HCT116 (cell line): Measurements from ENCODE around the gene CHD2. TPM values are rescaled to one million over a fixed set of nuclear protein-coding genes. Genes with fewer than 3 reads are reported as not detected.

Source experiments
- ATAC-seq: fragments of 200-7000 bp; cut with Tn5 transposase; 2 replicates; pipeline ENCODE4 v1.9.1; 2020; ENCODE audit warnings: mild to moderate bottlenecking, moderate library complexity
- BruUV-seq: library from RNA; stranded (reverse); fragments of 400-500 nt; replicated peaks from 2 replicates; lab custom pipeline; 2021; lab: Mats Ljungman, UMichigan
- CTCF ChIA-PET: fragments of 300-600 bp; sonication (Branson Sonifier 250); formaldehyde crosslinking; loops from one replicate; lab custom pipeline; 2021; ENCODE audit warnings: antibody characterized with exemption; lab: Charles Lee
- POLR2A ChIA-PET: fragments of 300-600, 350-600 bp; sonication (Branson Sonifier 250); formaldehyde crosslinking; loops from one replicate; lab custom pipeline; 2021; ENCODE audit warnings: antibody characterized with exemption; lab: Charles Lee
- RAD21 ChIA-PET, 2 experiments: fragments of 300-600 bp; sonication (Branson Sonifier 250); formaldehyde crosslinking; loops; one replicate each; lab custom pipeline; 2023; ENCODE audit warnings: low total read pairs in 2 of 2; ENCODE audit not compliant: uncharacterized antibody in 2 of 2, unreplicated experiment in 2 of 2, low non-redundant PET in 1 of 2; lab: Charles Lee
- DNase-seq: peaks from one replicate; pipeline ENCODE4 v3.0.0-alpha.2; 2010; ENCODE audit warnings: low read depth, low spot score
- H2AFZ ChIP-seq: fragments of 200-600 bp; shearing (Covaris generic), sonication (generic); 2 replicates; pipeline ENCODE4 v1.6.1; 2017; ENCODE audit warnings: low read depth, mixed run types, mixed read lengths, antibody characterized with exemption, low read length; ENCODE audit not compliant: poor library complexity, severe bottlenecking
- H3K27ac ChIP-seq: 2 replicates; pipeline ENCODE4 v1.5.1; 2012; ENCODE audit warnings: low read depth, low read length
- H3K27me3 ChIP-seq: fragments of 200-600 bp; sonication (generic); 2 replicates; pipeline ENCODE4 v1.6.1; 2016; ENCODE audit warnings: mixed run types, low read length, mixed read lengths; ENCODE audit not compliant: insufficient read depth
- H3K36me3 ChIP-seq, 2 experiments: fragments of 200-500 bp in 1 of 2; fragments of 200-600 bp in 1 of 2; sonication (Bioruptor generic) in 1 of 2; sonication (generic) in 1 of 2; 2 replicates each; pipeline versions ENCODE4 v1.5.1 to v1.6.1; 2014 to 2016; ENCODE audit warnings: low read length in 2 of 2, inconsistent platforms in 1 of 2, mixed read lengths in 1 of 2, mixed run types in 1 of 2; ENCODE audit not compliant: insufficient read depth in 2 of 2, control insufficient read depth in 1 of 2
- H3K4me1 ChIP-seq, 2 experiments: fragments of 200-600 bp in 1 of 2; sonication (generic) in 1 of 2; 2 replicates each; pipeline versions ENCODE4 v1.5.1 to v1.6.1; 2012 to 2017; ENCODE audit warnings: low read length in 2 of 2, inconsistent platforms in 1 of 2, mild to moderate bottlenecking in 1 of 2, mixed read lengths in 1 of 2, mixed run types in 1 of 2, moderate library complexity in 1 of 2; ENCODE audit not compliant: insufficient read depth in 2 of 2, control insufficient read depth in 1 of 2
- H3K4me2 ChIP-seq: fragments of 200-600 bp; sonication (generic); 2 replicates; pipeline ENCODE4 v1.6.1; 2017; ENCODE audit warnings: mixed run types, low read length, mixed read lengths
- H3K4me3 ChIP-seq, 2 experiments: fragments of 200-600 bp in 1 of 2; sonication (generic) in 1 of 2; replicated peaks in 1 of 2; 2 replicates each; pipeline ENCODE4 v1.5.1; 2011 to 2016; ENCODE audit warnings: low read length in 2 of 2, control low read depth in 1 of 2, low read depth in 1 of 2, mild to moderate bottlenecking in 1 of 2, mixed read lengths in 1 of 2, mixed run types in 1 of 2
- H3K79me2 ChIP-seq: fragments of 200-600 bp; sonication (generic); 2 replicates; pipeline ENCODE4 v1.6.1; 2017; ENCODE audit warnings: mild to moderate bottlenecking, mixed run types, low read length, moderate library complexity, mixed read lengths; ENCODE audit not compliant: insufficient read depth
- H3K9ac ChIP-seq: fragments of 200-600 bp; sonication (generic); 2 replicates; pipeline ENCODE4 v1.6.1; 2016; ENCODE audit warnings: low read length, mixed read lengths
- H3K9me2 ChIP-seq: fragments of 200-600 bp; sonication (generic), shearing (Covaris generic); 2 replicates; pipeline ENCODE4 v1.6.1; 2017; ENCODE audit warnings: mixed run types, mild to moderate bottlenecking, moderate library complexity; ENCODE audit not compliant: insufficient read depth
- H3K9me3 ChIP-seq, 2 experiments: fragments of 200-500 bp in 1 of 2; fragments of 200-600 bp in 1 of 2; sonication (Bioruptor generic) in 1 of 2; sonication (generic) in 1 of 2; 2 replicates each; pipeline ENCODE4 v1.6.1; 2014 to 2017; ENCODE audit warnings: low read length in 2 of 2, mixed read lengths in 2 of 2, inconsistent platforms in 1 of 2, low read depth in 1 of 2, mild to moderate bottlenecking in 1 of 2, mixed run types in 1 of 2, moderate library complexity in 1 of 2; ENCODE audit not compliant: control insufficient read depth in 1 of 2, insufficient read depth in 1 of 2
- H4K20me1 ChIP-seq: fragments of 200-600 bp; sonication (generic), shearing (Covaris generic); 2 replicates; pipeline ENCODE4 v1.6.1; 2017; ENCODE audit warnings: mixed run types, mild to moderate bottlenecking, moderate library complexity; ENCODE audit not compliant: insufficient read depth
- CBX3 ChIP-seq: IDR thresholded peaks from 2 replicates; pipeline ENCODE4 v1.6.1; 2012; ENCODE audit warnings: low read depth
- CEBPB ChIP-seq: IDR thresholded peaks from 2 replicates; pipeline ENCODE4 v1.6.1; 2012; ENCODE audit warnings: low read depth
- EZH2 ChIP-seq: fragments of 200-600 bp; sonication (generic); IDR thresholded peaks from 2 replicates; pipeline ENCODE4 v1.6.1; 2017; ENCODE audit warnings: antibody characterized with exemption, mixed run types
- EZH2phosphoT487 ChIP-seq: fragments of 200-600 bp; IDR thresholded peaks from 2 replicates; pipeline ENCODE4 v1.6.1; 2018; ENCODE audit warnings: antibody characterized with exemption, borderline replicate concordance
- POLR2A ChIP-seq: IDR thresholded peaks from 2 replicates; pipeline ENCODE4 v1.7.0; 2011; ENCODE audit warnings: borderline replicate concordance; ENCODE audit not compliant: insufficient read depth, insufficient read length; ENCODE audit errors: extremely low read depth
- POLR2AphosphoS5 ChIP-seq: IDR thresholded peaks from 2 replicates; pipeline ENCODE4 v1.6.1; 2011; ENCODE audit warnings: mild to moderate bottlenecking, low read depth, low read length, moderate library complexity
- RAD21 ChIP-seq: IDR thresholded peaks from 2 replicates; pipeline ENCODE4 v1.6.1; 2012; ENCODE audit warnings: low read depth, mild to moderate bottlenecking
- SIN3A ChIP-seq: IDR thresholded peaks from 2 replicates; pipeline ENCODE4 v1.6.1; 2012; ENCODE audit warnings: low read depth
- SP1 ChIP-seq: IDR thresholded peaks from 2 replicates; pipeline ENCODE4 v1.6.1; 2012; ENCODE audit warnings: low read depth
- SRF ChIP-seq: IDR thresholded peaks from 2 replicates; pipeline ENCODE4 v1.6.1; 2012; ENCODE audit warnings: low read depth
- TCF7L2 ChIP-seq: IDR thresholded peaks from 2 replicates; pipeline ENCODE4 v1.7.0; 2011; ENCODE audit warnings: borderline replicate concordance, inconsistent platforms; ENCODE audit not compliant: insufficient read depth, insufficient read length; ENCODE audit errors: extremely low read depth
- YY1 ChIP-seq: IDR thresholded peaks from 2 replicates; pipeline ENCODE4 v1.6.1; 2011; ENCODE audit warnings: low read length, low read depth, moderate library complexity, mild to moderate bottlenecking; ENCODE audit not compliant: insufficient replicate concordance; ENCODE audit errors: extremely low read depth
- ZFX ChIP-seq: fragments of 450-650 bp; IDR thresholded peaks from 2 replicates; pipeline ENCODE4 v1.6.1; 2017
- intact Hi-C: fragments of 100-400 bp; cut with micrococcal nuclease; formaldehyde crosslinking; loops from 2 replicates; pipeline ENCODE4 v1.10.0; 2022
- total RNA-seq: library from RNA; stranded (reverse); gene quantifications from one replicate; pipeline ENCODE4 v1.2.1, GENCODE V29; 2021; ENCODE audit not compliant: unreplicated experiment
- TF ChIP-seq, protein P1 (sequence below): IDR thresholded peaks from 2 replicates; pipeline ENCODE4 v1.6.1; 2011; ENCODE audit warnings: mild to moderate bottlenecking, low read length, moderate library complexity; ENCODE audit not compliant: insufficient replicate concordance; ENCODE audit errors: extremely low read depth
- TF ChIP-seq, protein P2 (sequence below): IDR thresholded peaks from 2 replicates; pipeline ENCODE4 v1.6.1; 2012; ENCODE audit warnings: low read depth

The CHD2 gene
- total RNA-seq, 1 experiment from 2014 or later = 116 TPM

DNA sequence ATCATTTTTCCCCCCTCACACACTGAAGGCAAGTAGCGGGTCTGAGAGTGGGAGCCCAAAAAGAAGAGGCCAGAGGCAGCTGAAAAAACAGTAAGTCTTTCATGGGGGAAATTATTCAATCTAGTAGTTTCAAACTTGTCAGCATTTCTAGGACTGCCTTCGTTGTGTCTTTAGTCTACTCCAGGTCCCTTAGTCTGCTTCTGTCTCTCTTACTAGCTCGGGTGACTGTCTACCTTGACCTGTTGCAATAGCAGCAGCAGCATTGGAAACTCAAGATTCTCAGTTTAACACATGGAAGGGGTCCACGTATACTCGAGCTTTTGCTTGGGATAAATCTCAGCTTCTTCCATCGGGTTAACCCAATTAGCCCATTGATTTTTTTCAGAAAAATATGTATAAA lies 28.9 kb downstream of the CHD2 start:
- H3K36me3 ChIP-seq = peaks cover 68 to 76% of the 10 kb centered on the region in 2 experiments
- H3K4me1 ChIP-seq = no peaks in the 10 kb centered on the region
- ATAC-seq = no peak
- ChIA-PET RAD21 (no interaction called here), POLR2A (no interaction called here), CTCF (interaction anchor here (1.7 kb wide), 1 partner anchor 11 kb away, joined by 4 read pairs; no protein-coding TSS in a partner anchor)
- no peak overlapping the region for H3K9ac ChIP-seq
- no peak overlapping the region for H2AFZ ChIP-seq
- no peak overlapping the region for H3K27ac ChIP-seq
- H3K79me2 ChIP-seq = peaks cover 95% of the 10 kb centered on the region
- no peak overlapping the region for H3K4me2 ChIP-seq
- H3K27me3 ChIP-seq = no peaks in the 10 kb centered on the region
- no peaks in the 10 kb centered on the region for H3K9me3 ChIP-seq
- intact Hi-C loops = no loop called here
- DNase-seq = no peak
- no peaks in the 10 kb centered on the region for H3K9me2 ChIP-seq
- H3K4me3 ChIP-seq = no peak overlapping the region
- no TSS peak for BruUV-seq
- H4K20me1 ChIP-seq = no peaks in the 10 kb centered on the region
- no peak for TF ChIP-seq SIN3A
- no peak for TF ChIP-seq POLR2A
- no peak for TF ChIP-seq POLR2AphosphoS5
- TF ChIP-seq SRF = no peak
- TF ChIP-seq RAD21 = no peak
- no peak for TF ChIP-seq EZH2phosphoT487
- TF ChIP-seq ZFX = no peak
- TF ChIP-seq SP1 = no peak

DNA sequence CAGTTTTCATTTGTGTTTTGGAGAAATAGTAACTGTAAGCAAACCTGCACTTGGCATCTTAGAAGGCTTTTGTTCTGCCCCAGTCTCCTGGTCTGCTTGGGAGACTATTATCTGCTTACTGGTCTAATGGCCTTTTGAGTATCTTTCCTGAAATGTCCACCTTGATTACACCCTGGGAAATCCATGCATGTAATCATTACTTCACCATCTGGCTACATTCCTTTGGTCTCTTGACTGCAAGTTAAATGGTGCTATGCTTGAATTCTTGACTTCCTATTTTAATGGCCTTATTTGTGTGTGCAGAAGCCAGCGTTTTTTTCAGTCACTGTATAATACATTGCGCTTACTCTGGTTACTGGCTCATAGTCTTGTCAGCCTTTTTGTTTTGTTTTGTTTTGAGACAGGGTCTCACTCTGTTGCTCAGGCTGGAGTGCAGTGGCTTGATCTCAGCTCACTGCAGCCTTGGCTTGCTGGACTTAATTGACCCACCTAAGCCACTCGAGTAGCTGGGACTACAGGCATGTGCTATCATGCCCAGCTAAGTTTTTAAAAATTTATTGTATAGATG lies 30.0 kb downstream of the CHD2 start:
- no peak for ATAC-seq
- Histone ChIP-seq H3K4me1 (no peaks in the 10 kb centered on the region), H4K20me1 (no peaks in the 10 kb centered on the region), H3K4me2 (no peak overlapping the region), H3K27ac (no peak overlapping the region), H2AFZ (no peak overlapping the region), H3K27me3 (no peaks in the 10 kb centered on the region), H3K9me2 (no peaks in the 10 kb centered on the region), H3K9ac (no peak overlapping the region), H3K79me2 (peaks cover 94% of the 10 kb centered on the region), H3K4me3 (no peak overlapping the region), H3K9me3 (no peaks in the 10 kb centered on the region), H3K36me3 (peaks cover 63 to 73% of the 10 kb centered on the region in 2 experiments)
- intact Hi-C loops = no loop called here
- no peak for TF ChIP-seq CEBPB
- TF ChIP-seq, protein P1, sequence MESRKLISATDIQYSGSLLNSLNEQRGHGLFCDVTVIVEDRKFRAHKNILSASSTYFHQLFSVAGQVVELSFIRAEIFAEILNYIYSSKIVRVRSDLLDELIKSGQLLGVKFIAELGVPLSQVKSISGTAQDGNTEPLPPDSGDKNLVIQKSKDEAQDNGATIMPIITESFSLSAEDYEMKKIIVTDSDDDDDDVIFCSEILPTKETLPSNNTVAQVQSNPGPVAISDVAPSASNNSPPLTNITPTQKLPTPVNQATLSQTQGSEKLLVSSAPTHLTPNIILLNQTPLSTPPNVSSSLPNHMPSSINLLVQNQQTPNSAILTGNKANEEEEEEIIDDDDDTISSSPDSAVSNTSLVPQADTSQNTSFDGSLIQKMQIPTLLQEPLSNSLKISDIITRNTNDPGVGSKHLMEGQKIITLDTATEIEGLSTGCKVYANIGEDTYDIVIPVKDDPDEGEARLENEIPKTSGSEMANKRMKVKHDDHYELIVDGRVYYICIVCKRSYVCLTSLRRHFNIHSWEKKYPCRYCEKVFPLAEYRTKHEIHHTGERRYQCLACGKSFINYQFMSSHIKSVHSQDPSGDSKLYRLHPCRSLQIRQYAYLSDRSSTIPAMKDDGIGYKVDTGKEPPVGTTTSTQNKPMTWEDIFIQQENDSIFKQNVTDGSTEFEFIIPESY = no peak
- TF ChIP-seq CBX3 = no peak
- no peak for TF ChIP-seq EZH2
- TF ChIP-seq YY1 = no peak
- TF ChIP-seq, protein P2, sequence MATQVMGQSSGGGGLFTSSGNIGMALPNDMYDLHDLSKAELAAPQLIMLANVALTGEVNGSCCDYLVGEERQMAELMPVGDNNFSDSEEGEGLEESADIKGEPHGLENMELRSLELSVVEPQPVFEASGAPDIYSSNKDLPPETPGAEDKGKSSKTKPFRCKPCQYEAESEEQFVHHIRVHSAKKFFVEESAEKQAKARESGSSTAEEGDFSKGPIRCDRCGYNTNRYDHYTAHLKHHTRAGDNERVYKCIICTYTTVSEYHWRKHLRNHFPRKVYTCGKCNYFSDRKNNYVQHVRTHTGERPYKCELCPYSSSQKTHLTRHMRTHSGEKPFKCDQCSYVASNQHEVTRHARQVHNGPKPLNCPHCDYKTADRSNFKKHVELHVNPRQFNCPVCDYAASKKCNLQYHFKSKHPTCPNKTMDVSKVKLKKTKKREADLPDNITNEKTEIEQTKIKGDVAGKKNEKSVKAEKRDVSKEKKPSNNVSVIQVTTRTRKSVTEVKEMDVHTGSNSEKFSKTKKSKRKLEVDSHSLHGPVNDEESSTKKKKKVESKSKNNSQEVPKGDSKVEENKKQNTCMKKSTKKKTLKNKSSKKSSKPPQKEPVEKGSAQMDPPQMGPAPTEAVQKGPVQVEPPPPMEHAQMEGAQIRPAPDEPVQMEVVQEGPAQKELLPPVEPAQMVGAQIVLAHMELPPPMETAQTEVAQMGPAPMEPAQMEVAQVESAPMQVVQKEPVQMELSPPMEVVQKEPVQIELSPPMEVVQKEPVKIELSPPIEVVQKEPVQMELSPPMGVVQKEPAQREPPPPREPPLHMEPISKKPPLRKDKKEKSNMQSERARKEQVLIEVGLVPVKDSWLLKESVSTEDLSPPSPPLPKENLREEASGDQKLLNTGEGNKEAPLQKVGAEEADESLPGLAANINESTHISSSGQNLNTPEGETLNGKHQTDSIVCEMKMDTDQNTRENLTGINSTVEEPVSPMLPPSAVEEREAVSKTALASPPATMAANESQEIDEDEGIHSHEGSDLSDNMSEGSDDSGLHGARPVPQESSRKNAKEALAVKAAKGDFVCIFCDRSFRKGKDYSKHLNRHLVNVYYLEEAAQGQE = no peak
- no peak for TF ChIP-seq TCF7L2
- CTCF ChIA-PET = interaction anchor here (1.1 kb wide), 1 partner anchor 12 kb away, joined by 3 read pairs; no protein-coding TSS in a partner anchor
- DNase-seq = no peak
- RAD21 ChIA-PET = no interaction called here
- no TSS peak for BruUV-seq
- POLR2A ChIA-PET = no interaction called here
